Activated T-cell treated with anti-CD3 and anti-CD28 coated beads, Interleukin-2, amount 50 U/mL, for 1 hour (primary cell): ENCODE data around the gene FPR3.
"Not testable (repeated sequence)": the region's sequence is repeated elsewhere in the genome, so short reads cannot be mapped to it uniquely, and the experiment has no call there.

Experiments
- DNase-seq: peaks from one replicate; pipeline ENCODE4 v3.0.0-alpha.2; 2020

FPR3 gene, protein sequence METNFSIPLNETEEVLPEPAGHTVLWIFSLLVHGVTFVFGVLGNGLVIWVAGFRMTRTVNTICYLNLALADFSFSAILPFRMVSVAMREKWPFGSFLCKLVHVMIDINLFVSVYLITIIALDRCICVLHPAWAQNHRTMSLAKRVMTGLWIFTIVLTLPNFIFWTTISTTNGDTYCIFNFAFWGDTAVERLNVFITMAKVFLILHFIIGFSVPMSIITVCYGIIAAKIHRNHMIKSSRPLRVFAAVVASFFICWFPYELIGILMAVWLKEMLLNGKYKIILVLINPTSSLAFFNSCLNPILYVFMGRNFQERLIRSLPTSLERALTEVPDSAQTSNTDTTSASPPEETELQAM

DNA sequence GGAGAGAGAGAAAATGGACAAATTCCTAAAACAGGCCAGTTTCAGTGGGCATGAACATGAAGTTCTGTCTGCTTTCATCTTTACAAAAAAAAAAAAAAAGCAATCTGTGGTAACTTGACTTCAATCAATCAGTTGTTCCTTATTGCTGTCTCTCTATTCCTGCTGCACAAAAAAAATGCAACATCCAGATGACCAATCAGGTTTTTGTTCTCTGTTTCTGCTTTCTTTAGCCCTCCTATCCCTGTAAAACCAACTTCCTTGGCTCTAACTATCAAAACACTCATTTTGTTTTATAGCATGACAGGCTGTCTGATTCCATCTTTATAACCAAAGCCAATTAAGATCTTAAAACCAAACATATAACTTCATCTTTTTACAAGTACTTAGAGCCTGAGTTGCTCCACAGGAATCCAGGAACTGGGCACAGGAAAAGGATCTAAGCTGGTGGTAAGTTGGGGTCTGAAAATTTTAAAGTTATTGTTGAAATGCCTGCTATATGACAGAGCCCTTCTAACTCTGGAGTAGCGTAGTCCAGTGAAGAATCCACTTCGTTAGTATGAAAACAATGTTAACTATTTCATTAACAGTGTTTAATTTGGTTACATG is at the start of gene FPR3:
TSS of gene FPR3 (plus strand) at position 273 of the 606 bp plus-strand sequence. CDS start 28,592 bp downstream, outside the sequence.
- no peak for DNase-seq

DNA sequence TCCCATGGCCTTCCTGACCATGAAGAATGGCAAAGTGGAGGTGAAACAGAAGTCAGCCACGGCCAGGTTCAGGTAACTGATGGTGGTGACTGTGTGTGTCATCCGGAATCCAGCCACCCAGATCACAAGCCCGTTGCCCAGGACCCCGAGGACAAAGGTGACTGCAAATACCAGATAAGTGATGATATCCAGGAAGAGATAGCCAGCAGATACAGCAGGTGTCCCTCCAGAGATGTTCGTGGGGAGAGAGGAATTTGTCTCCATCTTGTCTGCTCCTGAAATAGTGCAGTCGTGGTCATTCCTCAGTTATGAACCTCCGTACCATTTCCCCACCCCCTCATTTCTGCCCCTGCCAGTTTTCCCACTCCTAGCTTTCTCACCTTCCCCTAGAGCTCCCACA is 48.2 kb upstream of the FPR3 start:
- DNase-seq = no peak

DNA sequence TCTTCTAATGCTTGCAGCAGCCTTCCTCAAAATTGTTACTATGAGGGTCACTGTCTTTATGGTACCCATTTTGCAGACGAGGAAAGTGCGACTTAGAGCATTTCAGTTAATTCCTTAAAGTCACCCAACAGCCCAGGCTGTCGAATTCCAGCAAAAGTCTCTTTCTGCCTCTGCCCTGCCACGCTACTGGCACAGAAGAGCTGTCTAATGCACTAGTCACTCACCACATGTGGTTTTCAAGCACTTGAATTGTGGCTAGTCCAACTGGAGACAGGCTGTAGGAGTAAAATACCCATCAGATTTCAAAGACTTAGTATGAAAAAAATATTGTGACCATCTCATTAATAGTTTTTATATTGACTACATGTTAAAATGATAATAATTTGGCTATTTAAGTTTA is 45.0 kb upstream of the FPR3 start:
- DNase-seq = no peak

DNA sequence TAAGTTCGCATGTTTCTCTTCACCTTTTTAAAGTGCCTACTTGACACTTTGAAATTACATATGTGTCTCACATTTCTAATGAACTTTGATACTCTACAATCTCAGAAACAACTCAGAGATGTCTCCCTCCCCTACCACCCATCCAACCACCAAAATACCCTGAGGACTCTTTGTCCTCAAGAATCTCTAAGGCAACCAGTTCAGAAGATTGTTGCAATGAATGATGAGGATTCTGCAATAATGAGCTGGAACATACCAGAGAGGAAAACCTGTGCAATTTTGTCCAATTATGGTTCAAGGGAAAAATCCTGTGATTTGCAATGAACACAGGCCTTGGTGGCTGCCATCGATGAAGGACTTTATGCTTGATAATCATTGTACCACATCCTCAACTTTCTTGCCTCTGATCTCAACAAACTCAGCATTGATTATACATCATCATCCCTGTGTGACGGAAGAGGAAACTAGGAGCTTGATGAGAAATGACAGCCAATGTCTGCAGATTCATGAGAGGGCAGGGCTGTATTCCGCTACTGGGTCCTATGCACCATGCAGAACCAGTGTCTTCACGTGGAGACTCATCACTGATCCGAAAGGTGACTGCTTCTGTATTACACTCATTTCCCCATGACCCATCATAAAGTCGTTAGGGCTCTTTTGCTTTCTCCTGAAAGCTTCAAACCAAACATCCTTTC is 44.4 kb upstream of the FPR3 start:
- DNase-seq = no peak

DNA sequence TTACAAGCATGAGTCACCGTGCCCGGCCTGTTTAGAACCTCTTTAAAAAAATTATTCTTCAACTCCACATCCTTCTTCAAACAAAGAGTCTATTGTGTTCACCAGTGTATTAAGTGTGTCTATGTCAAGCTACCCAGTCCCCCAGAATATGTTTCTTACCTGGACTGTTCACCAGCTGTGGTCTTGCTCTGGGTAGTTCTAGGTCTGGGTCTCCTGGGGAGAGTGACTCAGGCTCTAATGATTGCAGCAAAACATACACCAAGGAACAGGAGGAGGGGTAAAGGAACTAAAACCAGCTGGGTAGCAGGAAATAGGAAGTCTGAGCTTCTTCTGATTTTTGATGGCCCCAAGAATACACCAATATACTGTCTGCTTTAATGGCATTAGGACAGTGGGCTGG is 43.3 kb upstream of the FPR3 start, which contains the start of gene FPR1:
TSS of gene FPR1 (minus strand) at position 224 of the 400 bp plus-strand sequence. CDS start 4,884 bp downstream, outside the sequence.
- no peak for DNase-seq

DNA sequence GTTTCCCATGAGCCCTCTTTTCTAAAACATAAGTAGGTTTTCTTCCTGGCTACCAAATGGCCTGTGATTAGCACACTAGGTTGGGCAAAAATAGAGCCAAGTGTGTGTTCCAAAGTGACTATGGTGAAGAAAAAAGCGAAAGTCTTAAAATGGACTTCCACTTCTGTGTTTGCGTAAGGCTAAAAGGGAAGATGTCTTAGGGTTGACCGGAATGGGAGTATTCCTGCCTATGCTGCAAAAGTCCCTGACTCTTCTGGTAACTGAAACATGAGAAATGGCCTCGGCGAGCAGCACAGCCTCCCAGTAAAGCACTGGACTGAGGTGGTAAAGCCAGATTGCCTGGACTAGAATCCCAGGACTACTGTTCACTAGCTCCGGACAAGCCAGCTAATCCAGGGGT is 40.8 kb upstream of the FPR3 start:
- no peak for DNase-seq

DNA sequence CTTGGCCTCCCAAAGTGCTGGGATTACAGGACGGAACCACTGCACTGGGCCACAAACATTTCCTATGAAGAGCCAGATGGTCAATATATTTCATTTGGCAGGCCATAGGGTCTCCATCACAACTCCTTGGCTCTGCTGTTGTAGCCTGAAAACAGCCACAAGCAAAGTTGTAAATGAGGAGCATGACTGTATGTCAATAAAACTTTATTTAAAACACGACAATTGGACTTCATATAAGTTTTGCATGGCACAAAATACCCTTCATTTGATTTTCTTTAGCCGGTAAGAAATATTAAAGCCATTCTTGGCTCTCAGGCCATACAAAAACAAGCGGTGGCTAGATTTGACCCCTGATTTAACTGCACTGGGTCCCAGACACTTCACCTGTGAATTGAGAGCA is 40.2 kb upstream of the FPR3 start:
- DNase-seq = no peak

DNA sequence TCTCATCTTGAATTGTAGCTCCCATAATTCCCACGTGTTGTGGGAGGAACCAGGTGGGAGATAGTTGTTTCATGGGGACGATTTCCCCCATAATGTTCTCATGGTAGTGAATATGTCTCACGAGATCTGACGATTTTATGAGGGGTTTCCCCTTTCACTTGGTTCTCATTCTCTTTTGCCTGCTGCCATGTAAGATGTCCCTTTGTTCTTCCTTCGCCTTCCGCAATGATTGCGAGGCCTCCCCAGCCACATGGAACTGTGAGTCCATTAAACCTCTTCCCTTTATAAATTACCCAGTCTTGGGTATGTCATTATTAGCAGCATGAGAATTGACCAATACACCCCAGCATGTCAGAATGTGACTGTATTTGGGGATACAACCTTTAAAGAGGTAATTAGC is 39.4 kb upstream of the FPR3 start:
- DNase-seq = no peak

DNA sequence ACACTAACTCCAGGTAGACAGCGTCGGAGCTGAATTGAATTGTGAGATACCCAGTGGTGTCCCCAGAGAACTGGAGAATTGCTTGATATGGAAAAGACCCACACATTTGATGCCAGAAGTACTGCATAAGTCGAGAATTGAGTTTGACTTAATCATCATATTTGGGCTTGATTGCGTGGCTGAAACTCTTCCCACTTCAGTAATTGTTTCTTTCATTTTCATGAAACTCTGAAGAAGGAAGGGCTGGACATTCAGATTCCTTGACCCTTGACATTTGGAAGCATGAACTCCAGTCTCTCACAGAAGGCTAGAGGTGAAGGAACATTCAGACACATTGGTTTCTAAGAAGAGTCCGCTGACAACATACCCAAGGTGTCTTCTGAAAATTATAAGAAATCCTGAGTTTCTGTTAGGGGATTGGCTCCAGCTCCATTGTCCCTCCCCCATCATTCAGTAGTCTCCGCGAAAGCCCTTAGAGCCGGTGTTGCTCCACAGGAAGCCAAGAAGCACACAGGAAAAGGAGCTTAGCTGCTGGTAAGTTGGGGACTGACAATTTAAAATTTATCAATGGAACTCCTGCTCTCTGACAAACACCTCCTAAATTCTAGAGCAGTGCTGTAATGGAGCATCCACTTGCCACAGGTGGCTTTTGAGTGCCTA is 34.1 kb upstream of the FPR3 start, which contains the start of gene FPR2:
TSS of gene FPR2 (plus strand) at position 484 of the 660 bp plus-strand sequence. CDS start 7,479 bp downstream, outside the sequence.
- no peak for DNase-seq

DNA sequence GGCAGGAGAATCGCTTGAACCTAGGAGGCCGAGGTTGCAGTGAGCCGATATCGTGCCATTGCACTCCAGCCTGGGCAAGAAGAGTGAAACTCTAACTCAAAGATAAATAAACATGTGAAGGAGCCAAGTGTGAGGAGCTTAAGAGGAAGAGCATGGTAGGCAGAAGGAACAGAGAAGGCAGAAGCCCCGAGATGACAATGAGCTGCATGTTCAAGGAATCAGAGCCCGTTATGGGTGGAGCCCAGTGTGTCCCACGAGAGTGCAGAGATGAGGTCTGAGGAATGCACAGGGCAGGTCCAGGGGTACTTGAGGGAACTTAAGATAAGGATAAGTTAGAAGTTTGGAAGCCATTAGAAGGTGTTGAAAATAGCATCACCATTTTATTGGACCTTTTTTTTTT is 33.3 kb upstream of the FPR3 start:
- DNase-seq = no peak

DNA sequence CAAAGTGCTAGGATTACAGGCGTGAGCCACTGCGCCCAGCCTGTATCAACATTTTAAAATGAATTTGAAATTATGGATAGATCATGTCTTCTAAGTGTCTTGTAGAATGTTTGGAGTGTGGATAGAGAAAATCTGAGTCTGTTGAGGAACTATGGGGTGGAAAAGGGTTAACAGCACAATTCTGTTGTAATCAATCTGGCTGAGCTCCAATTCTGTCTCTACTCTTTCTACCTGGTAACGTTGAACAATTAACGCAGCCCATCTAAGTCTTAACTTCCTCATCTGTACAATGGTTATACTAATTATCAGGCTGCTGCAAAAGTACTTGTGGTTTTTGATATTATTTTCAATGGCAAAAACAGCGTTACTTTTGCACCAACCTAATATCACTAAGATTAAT is 29.9 kb upstream of the FPR3 start:
- DNase-seq = no peak

DNA sequence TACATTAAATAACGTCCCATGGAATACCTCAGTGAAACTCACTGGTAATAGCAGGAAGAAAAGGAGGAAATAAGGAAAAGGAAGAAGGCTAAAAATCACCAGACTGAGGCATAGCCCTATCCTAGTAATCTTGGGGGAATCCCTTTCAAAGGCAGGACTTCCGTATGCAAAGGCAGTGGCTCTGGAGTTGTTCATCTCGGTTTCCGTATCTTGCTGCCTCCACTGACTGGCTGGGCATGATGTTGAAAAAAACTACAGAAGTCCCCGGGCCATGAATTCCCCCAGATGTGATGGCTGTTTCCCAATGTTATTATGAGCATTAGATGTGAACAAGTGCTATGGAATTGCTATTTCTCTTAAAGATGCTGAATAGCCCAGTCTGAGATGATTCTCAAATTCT is 28.5 kb upstream of the FPR3 start:
- DNase-seq = no peak

DNA sequence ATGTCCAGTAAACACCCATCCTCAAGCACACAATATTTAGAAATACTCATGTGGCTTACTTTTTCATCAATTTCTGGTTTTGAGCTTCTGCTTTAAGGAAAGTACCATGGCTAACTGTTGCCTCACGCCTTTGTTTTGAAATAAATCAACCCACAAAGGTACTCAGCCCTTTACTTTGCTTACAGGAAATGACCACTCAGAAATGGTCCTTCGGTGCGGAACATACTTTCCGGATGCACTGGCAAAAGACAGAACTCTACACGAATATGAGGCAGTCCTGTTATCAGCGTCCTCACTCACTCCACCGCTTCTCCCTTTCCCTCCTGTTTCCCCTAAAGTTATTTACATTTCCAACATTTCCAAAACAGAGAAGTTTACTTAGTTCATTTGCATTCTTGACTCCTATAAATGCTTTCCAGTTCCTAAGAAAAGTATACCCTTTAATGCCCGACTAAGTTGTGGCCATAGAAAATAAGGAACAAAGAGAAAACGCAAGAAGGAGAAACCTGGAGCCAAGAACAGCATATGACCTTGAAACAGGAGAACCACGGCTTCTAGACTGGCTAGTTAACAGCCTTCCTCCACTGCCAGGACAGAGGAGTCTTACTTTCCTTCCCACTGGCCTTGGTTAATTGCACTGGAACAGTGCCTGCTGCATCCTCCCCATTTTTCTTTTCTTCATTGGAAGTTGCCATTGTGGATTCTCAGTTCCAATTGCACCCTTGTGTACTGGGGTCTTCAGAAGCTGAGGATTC is 23.4 kb upstream of the FPR3 start:
- no peak for DNase-seq

DNA sequence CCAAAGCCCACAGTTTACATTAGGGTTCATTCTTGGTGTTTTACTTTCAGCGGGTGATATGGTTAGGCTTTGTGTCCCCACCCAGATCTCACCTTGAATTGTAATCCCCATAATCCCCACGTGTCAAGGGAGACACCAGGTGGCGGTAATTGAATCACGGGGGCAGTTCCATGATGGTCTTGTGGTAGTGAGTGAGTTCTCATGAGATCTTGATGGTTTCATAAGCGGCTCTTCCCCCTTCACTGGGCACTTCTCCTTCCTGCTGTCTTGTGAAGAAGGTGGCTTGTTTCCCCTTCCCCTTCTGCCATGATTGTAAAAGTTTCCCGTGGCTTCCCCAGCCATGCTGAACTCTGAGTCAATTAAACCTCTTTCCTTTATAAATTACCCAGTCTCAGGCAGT is 22.0 kb upstream of the FPR3 start:
- DNase-seq = no peak

DNA sequence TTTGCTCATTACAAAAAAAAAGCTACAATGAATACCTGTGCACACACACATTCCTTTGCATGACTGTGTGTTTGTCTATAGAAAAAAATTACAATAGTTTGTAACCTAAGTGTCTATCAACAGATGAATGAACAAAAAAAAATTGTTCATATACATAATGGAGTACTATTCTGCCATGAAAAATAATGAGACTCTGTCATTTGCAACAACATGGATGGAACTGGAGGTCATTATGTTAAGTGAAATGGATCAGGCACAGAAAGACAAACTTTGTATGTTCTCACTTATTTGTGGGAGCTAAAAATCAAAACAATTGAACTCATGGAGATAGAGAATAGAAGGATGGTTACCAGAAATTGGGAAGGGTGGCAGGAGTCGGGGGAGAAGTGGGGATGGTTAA is 18.4 kb upstream of the FPR3 start:
- not testable (repeated sequence) for DNase-seq

DNA sequence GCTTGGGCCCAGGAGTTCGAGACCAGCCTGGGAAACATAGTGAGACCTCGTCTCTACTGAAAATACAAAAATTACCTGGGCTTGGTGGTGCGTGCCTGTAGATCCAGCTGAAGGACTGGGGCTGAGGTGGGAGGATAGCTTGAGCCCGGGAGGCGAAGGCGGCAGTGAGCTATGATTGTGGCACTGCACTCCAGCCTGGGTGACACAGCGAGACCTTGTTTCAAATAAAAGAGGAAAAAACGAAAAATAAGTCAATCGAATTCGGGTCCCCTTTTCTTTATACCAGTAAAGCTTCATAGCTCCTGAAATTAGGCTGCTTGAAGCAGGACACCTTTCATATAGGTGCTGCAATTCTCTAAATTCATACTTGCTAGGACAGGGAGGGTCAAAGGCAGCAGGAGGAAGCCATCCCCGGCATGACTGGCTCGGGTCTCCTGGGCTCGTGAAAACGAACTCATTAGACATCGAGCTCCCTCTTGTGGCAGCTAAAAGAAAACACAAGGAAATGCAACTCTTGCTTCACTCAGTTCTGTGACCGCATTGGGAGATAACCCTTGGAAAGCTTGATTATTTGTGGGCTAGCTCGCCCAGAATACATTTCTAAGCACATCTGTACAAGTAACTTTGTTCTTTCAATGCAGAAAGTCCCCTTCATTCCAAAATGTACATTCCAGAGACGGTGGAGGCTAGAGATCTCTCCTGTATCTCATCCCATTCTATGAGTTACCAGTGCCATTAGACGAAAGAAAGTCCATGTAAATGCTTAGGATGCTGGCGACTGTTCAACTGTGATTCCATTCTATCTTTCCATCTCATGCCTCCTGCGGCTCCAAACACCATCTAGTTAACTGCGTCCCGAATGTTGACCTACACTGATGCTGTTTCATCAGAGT is 17.1 kb upstream of the FPR3 start:
- peak; percentile 33 for DNase-seq

DNA sequence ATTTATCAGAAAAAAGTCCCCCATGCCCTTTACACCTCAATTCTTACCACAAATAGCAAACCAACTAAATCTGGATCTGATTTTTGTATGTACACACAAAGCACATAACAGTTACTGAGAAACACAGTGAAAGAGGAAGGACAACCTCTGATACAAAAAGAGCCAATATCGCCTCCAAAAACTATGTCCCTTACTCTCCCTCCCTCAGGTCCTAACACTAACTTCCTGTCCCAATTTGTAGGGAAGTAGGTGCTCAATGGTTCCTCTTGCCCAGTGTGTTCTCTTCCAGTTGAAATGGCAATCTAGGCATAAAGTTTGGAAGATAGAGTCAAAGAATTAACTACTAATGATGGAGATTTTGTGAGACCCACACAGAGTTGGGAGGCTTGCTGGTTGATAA is 15.8 kb upstream of the FPR3 start:
- no peak for DNase-seq

DNA sequence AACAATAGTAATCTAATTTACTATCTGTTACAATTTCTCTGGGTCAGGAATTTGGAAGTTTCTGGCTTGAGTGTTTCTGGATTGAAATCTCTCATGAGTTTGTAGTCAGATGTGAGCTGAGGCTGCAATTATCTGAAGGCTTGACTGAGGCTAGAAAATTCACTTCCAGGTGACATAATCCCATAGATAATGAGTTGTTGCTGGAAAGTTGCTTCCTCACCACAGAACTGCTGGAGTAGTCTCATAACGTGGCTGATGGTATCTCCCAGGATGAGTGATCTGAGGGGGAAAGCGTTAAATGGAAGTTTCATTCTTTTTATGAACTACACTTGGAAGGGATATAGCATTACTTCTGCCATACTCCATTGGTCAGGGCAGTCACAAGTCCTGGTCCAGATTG is 15.3 kb upstream of the FPR3 start:
- no peak for DNase-seq

DNA sequence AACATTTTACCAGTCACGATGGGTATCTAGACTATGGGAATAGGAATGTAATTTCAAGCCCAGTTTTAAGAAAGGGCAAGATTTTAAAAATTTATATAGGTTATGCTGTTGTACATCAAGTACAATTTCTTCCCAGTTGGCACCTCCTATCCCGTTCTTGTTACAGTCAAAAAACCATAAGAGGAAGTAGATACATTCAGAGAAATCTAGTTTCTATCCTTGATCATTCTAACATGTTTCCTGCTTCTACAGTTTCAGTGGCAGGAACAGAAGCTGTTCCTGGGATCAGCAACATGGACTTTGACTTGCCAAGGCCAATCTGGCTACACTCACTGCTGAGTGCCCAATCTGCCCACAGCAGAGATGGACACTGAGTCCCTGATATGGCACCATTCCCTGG is 14.7 kb upstream of the FPR3 start:
- no peak for DNase-seq

DNA sequence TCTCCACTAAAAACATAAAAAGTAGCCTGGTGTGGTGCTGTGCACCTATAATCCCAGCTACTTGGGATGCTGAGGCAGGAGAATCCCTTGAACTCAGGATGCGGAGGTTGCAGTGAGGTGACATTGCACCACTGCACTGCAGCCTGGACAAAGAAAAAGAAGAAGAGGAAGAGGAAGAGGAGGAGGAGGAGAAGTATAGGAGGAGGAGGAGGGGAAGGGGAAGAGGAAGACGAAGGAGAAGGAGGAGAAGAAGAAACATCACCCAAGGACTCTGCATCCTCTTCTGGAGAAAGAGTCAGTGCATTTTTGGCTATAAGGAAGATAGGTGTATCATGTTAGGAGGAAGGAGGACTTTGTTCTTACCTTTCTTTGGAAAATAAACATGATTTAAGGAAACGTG is 13.0 kb upstream of the FPR3 start:
- no peak for DNase-seq

DNA sequence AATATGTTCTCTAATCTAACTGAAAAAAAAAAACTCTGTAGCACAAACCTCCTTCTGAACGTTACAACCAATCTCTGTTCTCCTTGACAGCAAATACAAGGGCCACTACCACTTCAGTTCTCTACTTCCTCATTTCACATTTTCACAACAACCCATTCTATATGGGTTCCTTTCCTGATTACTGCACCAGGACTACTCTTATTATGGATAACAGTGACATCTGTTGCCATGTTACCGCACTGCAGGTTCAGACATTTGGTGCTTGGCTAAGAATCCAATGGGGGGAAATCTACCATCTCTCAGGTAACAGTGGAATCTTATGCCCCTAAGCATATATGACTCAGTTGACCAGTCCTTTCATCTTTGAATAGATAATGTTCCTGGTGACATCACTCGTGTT is 11.6 kb upstream of the FPR3 start:
- no peak for DNase-seq
